ENCODE measurements around the gene CRTAP. TPM values are rescaled to one million over a fixed set of nuclear protein-coding genes. Genes with fewer than 3 reads are reported as not detected.

Gene CRTAP
- total and polyA plus RNA-seq, 2 of the 13 experiments (the other 11 are each of a cell fraction or from before 2014, with no cell fraction given) = 54.2 to 119 TPM

DNA sequence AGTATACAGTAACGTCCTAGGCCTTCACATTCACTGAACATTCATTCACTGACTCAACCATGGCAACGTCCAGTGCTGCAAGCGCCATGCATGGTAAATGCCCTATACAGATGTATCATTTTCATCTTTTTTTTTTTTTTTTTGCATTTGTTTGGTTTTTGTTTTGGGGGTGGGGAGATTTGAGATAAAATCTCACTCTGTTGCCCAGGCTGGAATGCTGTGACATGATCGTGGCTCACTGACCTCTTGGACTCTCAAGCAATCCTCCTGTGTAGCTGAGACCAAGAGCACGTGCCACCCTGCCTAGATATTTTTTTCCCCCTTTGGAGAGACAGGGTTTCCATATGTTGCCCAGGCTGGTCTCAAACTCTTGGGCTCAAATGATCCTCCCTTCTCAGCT lies 67.4 kb downstream of the CRTAP start (continued):
- TF ChIP-seq HOMEZ (CRISPR knock-in tag; IDR thresholded peaks at IDR 0.05; ENCODE audit: low read depth) = peak; percentile 56; the same call in 1 of the 2 replicates
- TF ChIP-seq KLF16 (CRISPR knock-in tag; IDR thresholded peaks at IDR 0.05) = no peak
- TF ChIP-seq TFAP4 (IDR thresholded peaks at IDR 0.05; ENCODE audit: borderline replicate concordance, low read depth) = no peak
- TF ChIP-seq NCOA1 (CRISPR knock-in tag; IDR thresholded peaks at IDR 0.05) = no peak
- no peak for TF ChIP-seq ZSCAN5A (CRISPR knock-in tag; IDR thresholded peaks at IDR 0.05; ENCODE audit: borderline replicate concordance)
- TF ChIP-seq CBX5 (CRISPR knock-in tag; IDR thresholded peaks at IDR 0.05; ENCODE audit: borderline replicate concordance) = no peak
- TF ChIP-seq ZFY (CRISPR knock-in tag; IDR thresholded peaks at IDR 0.05) = peak; percentile 25; the same call in 1 of the 2 replicates
- peak; percentile 45; the same call in 1 of the 2 replicates for TF ChIP-seq ZMYM2 (CRISPR knock-in tag; IDR thresholded peaks at IDR 0.05)
- no peak for TF ChIP-seq ZNF850 (CRISPR knock-in tag; conservative IDR thresholded peaks at IDR 0.05)
- TF ChIP-seq, protein P1, sequence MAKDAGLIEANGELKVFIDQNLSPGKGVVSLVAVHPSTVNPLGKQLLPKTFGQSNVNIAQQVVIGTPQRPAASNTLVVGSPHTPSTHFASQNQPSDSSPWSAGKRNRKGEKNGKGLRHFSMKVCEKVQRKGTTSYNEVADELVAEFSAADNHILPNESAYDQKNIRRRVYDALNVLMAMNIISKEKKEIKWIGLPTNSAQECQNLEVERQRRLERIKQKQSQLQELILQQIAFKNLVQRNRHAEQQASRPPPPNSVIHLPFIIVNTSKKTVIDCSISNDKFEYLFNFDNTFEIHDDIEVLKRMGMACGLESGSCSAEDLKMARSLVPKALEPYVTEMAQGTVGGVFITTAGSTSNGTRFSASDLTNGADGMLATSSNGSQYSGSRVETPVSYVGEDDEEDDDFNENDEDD (CRISPR knock-in tag; IDR thresholded peaks at IDR 0.05; ENCODE audit: borderline replicate concordance) = peak; percentile 77; the same call in 1 of the 2 replicates
- TF ChIP-seq ONECUT2 (CRISPR knock-in tag; IDR thresholded peaks at IDR 0.05) = no peak
- TF ChIP-seq HNF4A (CRISPR knock-in tag; IDR thresholded peaks at IDR 0.05) = peak; percentile 87
- TF ChIP-seq FOXP4 (CRISPR knock-in tag; IDR thresholded peaks at IDR 0.05) = peak; percentile 76; the same call in 1 of the 2 replicates
- no peak for TF ChIP-seq SMAD3 (CRISPR knock-in tag; IDR thresholded peaks at IDR 0.05)
- TF ChIP-seq ZNF569 (CRISPR knock-in tag; IDR thresholded peaks at IDR 0.05; ENCODE audit: borderline replicate concordance) = no peak
- TF ChIP-seq ZNF562 (CRISPR knock-in tag; IDR thresholded peaks at IDR 0.05; ENCODE audit: borderline replicate concordance) = no peak
- TF ChIP-seq HHEX (CRISPR knock-in tag; IDR thresholded peaks at IDR 0.05) = peak; percentile 44; the same call in 1 of the 2 replicates
- TF ChIP-seq ZNF605 (CRISPR knock-in tag; IDR thresholded peaks at IDR 0.05) = peak; percentile 41; the same call in 1 of the 2 replicates
- TF ChIP-seq, protein P2, sequence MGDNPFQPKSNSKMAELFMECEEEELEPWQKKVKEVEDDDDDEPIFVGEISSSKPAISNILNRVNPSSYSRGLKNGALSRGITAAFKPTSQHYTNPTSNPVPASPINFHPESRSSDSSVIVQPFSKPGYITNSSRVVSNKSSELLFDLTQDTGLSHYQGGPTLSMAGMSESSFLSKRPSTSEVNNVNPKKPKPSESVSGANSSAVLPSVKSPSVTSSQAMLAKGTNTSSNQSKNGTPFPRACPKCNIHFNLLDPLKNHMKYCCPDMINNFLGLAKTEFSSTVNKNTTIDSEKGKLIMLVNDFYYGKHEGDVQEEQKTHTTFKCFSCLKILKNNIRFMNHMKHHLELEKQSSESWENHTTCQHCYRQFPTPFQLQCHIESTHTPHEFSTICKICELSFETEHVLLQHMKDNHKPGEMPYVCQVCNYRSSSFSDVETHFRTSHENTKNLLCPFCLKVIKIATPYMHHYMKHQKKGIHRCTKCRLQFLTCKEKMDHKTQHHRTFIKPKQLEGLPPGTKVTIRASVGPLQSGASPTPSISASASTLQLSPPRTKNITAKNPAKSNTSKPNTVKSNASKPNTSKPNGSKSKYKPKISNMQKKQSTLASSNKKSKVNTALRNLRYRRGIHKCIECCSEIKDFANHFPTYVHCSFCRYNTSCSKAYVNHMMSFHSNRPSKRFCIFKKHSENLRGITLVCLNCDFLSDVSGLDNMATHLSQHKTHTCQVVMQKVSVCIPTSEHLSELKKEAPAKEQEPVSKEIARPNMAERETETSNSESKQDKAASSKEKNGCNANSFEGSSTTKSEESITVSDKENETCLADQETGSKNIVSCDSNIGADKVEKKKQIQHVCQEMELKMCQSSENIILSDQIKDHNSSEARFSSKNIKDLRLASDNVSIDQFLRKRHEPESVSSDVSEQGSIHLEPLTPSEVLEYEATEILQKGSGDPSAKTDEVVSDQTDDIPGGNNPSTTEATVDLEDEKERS (CRISPR knock-in tag; IDR thresholded peaks at IDR 0.05) = no peak

All from HepG2 (cell line).